H1 (cell line): Measurements from ENCODE around the gene ACOX1. TPM values are rescaled to one million over a fixed set of nuclear protein-coding genes. Genes with fewer than 3 reads are reported as not detected.

Experiments used
- CTCF ChIA-PET: fragments of 300-600 bp; sonication (Branson Sonifier 250); formaldehyde crosslinking; loops from one replicate; lab custom pipeline; 2021; ENCODE audit not compliant: partially characterized antibody; lab: Charles Lee
- POLR2A ChIA-PET: fragments of 300-600 bp; sonication (Branson Sonifier 250); formaldehyde crosslinking; loops from one replicate; lab custom pipeline; 2021; ENCODE audit warnings: inconsistent platforms; ENCODE audit not compliant: partially characterized antibody; lab: Charles Lee
- DNase-seq, 2 experiments: peaks; one replicate each; pipeline versions ENCODE4 v3.0.0 to v3.0.0-alpha.2; 2010 to 2022; ENCODE audit warnings: low spot score in 2 of 2, low read depth in 1 of 2, mixed read lengths in 1 of 2
- FAIRE-seq: peaks from 2 replicates; lab custom pipeline; 2011; peaks lifted over from hg19 to GRCh38; lab: Jason Lieb, UNC
- H2AFZ ChIP-seq: 2 replicates; pipeline ENCODE4 v1.8.1; 2012; ENCODE audit warnings: low read length, inconsistent platforms
- H2AK5ac ChIP-seq: 2 replicates; pipeline ENCODE4 v1.6.1; 2013; ENCODE audit warnings: low read depth, low read length
- H2BK120ac ChIP-seq: replicated peaks from 2 replicates; pipeline ENCODE3; 2013; ENCODE audit warnings: low read depth, low read length, inconsistent platforms
- H2BK12ac ChIP-seq: 2 replicates; pipeline ENCODE4 v1.6.1; 2013; ENCODE audit warnings: low read depth, low read length
- H2BK15ac ChIP-seq: 2 replicates; pipeline ENCODE4 v1.6.1; 2013; ENCODE audit warnings: low read length
- H2BK20ac ChIP-seq: 2 replicates; pipeline ENCODE4 v1.6.1; 2013; ENCODE audit warnings: low read length
- H2BK5ac ChIP-seq: 2 replicates; pipeline ENCODE4 v1.6.1; 2013; ENCODE audit warnings: low read depth, low read length
- H3K14ac ChIP-seq: 2 replicates; pipeline ENCODE4 v1.6.1; 2013; ENCODE audit warnings: inconsistent platforms; ENCODE audit not compliant: insufficient read length
- H3K18ac ChIP-seq: 2 replicates; pipeline ENCODE4 v1.6.1; 2013; ENCODE audit warnings: low read length; ENCODE audit errors: extremely low read depth
- H3K23ac ChIP-seq: 2 replicates; pipeline ENCODE4 v1.6.1; 2013; ENCODE audit warnings: inconsistent platforms; ENCODE audit not compliant: insufficient read length
- H3K23me2 ChIP-seq: 2 replicates; pipeline ENCODE4 v1.6.1; 2013; ENCODE audit warnings: low read depth, low read length
- H3K27ac ChIP-seq: 2 replicates; pipeline ENCODE4 v1.6.1; 2011; ENCODE audit warnings: low read depth, low read length, inconsistent platforms
- H3K27me3 ChIP-seq, 4 experiments: replicated peaks in 1 of 4; 1 replicate in 1 of 4; 2 replicates in 3 of 4; pipeline versions ENCODE4 v1.6.1 to v1.8.1; 2011 to 2013; ENCODE audit warnings: low read length in 3 of 4, mild to moderate bottlenecking in 3 of 4, inconsistent platforms in 2 of 4, mixed read lengths in 2 of 4, moderate library complexity in 1 of 4; ENCODE audit not compliant: control insufficient read depth in 3 of 4, insufficient read depth in 3 of 4; ENCODE audit errors: extremely low read depth in 1 of 4
- H3K36me3 ChIP-seq, 4 experiments: 2 replicates each; pipeline versions ENCODE4 v1.6.1 to v1.8.1; 2011 to 2013; ENCODE audit warnings: mild to moderate bottlenecking in 4 of 4, low read length in 3 of 4, moderate library complexity in 2 of 4, control low read depth in 1 of 4, inconsistent platforms in 1 of 4; ENCODE audit not compliant: insufficient read depth in 4 of 4, control insufficient read depth in 2 of 4
- H3K4ac ChIP-seq: replicated peaks from 2 replicates; pipeline ENCODE3; 2013; ENCODE audit warnings: low read length, low read depth, mixed read lengths, inconsistent platforms; ENCODE audit not compliant: insufficient read length
- H3K4me1 ChIP-seq, 4 experiments: replicated peaks in 1 of 4; 1 replicate in 1 of 4; 2 replicates in 3 of 4; pipeline versions ENCODE4 v1.6.1 to v1.8.1; 2011 to 2013; ENCODE audit warnings: low read length in 3 of 4, inconsistent platforms in 2 of 4, mixed read lengths in 1 of 4; ENCODE audit not compliant: insufficient read depth in 4 of 4, control insufficient read depth in 3 of 4
- H3K4me2 ChIP-seq, 2 experiments: 2 replicates each; pipeline versions ENCODE4 v1.6.1 to v1.8.1; 2011 to 2013; ENCODE audit warnings: low read depth in 2 of 2, low read length in 2 of 2, control low read depth in 1 of 2, inconsistent platforms in 1 of 2, mild to moderate bottlenecking in 1 of 2; ENCODE audit not compliant: insufficient read depth in 1 of 2
- H3K4me3 ChIP-seq, 4 experiments: fragments of 200-600, 300-600 bp in 1 of 4; sonication (generic), shearing (Covaris generic), sonication (Bioruptor Twin) in 1 of 4; 2 replicates each; pipeline versions ENCODE4 v1.5.1 to v1.8.1; 2011 to 2016; ENCODE audit warnings: low read length in 4 of 4, low read depth in 3 of 4, control low read depth in 2 of 4, inconsistent platforms in 2 of 4, mild to moderate bottlenecking in 2 of 4, mixed read lengths in 1 of 4, moderate library complexity in 1 of 4; ENCODE audit not compliant: insufficient read depth in 2 of 4; ENCODE audit errors: extremely low read depth in 1 of 4
- H3K56ac ChIP-seq: replicated peaks from 2 replicates; pipeline ENCODE3; 2013; ENCODE audit warnings: low read depth, mild to moderate bottlenecking, mixed read lengths, low read length, inconsistent platforms; ENCODE audit not compliant: insufficient read length
- H3K79me1 ChIP-seq: 2 replicates; pipeline ENCODE4 v1.6.1; 2013; ENCODE audit warnings: low read depth, low read length, control low read depth
- H3K79me2 ChIP-seq, 2 experiments: 2 replicates each; pipeline versions ENCODE4 v1.6.1 to v1.8.1; 2012 to 2013; ENCODE audit warnings: low read length in 2 of 2, mild to moderate bottlenecking in 2 of 2, inconsistent platforms in 1 of 2; ENCODE audit not compliant: insufficient read depth in 2 of 2, control insufficient read depth in 1 of 2
- H3K9ac ChIP-seq, 4 experiments: replicated peaks in 1 of 4; 1 replicate in 1 of 4; 2 replicates in 3 of 4; pipeline versions ENCODE4 v1.6.1 to v1.8.1; 2011 to 2013; ENCODE audit warnings: low read depth in 3 of 4, low read length in 3 of 4, control low read depth in 2 of 4, mild to moderate bottlenecking in 2 of 4, moderate library complexity in 2 of 4, inconsistent platforms in 1 of 4; ENCODE audit errors: extremely low read depth in 1 of 4
- H3K9me3 ChIP-seq, 2 experiments: 2 replicates each; pipeline versions ENCODE4 v1.6.1 to v1.8.1; 2012 to 2013; ENCODE audit warnings: mild to moderate bottlenecking in 2 of 2, moderate library complexity in 2 of 2, control low read depth in 1 of 2, inconsistent platforms in 1 of 2, low read depth in 1 of 2, low read length in 1 of 2, mixed read lengths in 1 of 2; ENCODE audit not compliant: insufficient read depth in 2 of 2
- H4K20me1 ChIP-seq, 2 experiments: replicated peaks in 1 of 2; 2 replicates each; pipeline versions ENCODE3 to v1.8.1; 2011 to 2013; ENCODE audit warnings: inconsistent platforms in 2 of 2, low read length in 2 of 2, mild to moderate bottlenecking in 1 of 2; ENCODE audit not compliant: insufficient read depth in 2 of 2, control insufficient read depth in 1 of 2
- H4K5ac ChIP-seq: 2 replicates; pipeline ENCODE4 v1.6.1; 2013; ENCODE audit warnings: low read length, low read depth, mixed read lengths, inconsistent platforms; ENCODE audit not compliant: insufficient read length
- H4K8ac ChIP-seq: 2 replicates; pipeline ENCODE4 v1.8.0; 2013; ENCODE audit warnings: mild to moderate bottlenecking, moderate library complexity, low read length, inconsistent platforms; ENCODE audit not compliant: insufficient read depth; ENCODE audit errors: extremely low read depth
- H4K91ac ChIP-seq: replicated peaks from 2 replicates; pipeline ENCODE3; 2013; ENCODE audit warnings: low read length, mixed read lengths, inconsistent platforms; ENCODE audit not compliant: insufficient read length
- BCL11A ChIP-seq, 2 experiments: IDR thresholded peaks; one replicate each; pipeline ENCODE4 v1.6.1; 2011; ENCODE audit warnings: low read depth in 2 of 2, low read length in 2 of 2, mild to moderate bottlenecking in 2 of 2
- EGR1 ChIP-seq: IDR thresholded peaks from 2 replicates; pipeline ENCODE4 v1.6.1; 2011; ENCODE audit warnings: low read depth, low read length, borderline replicate concordance
- GTF2F1 ChIP-seq: IDR thresholded peaks from 2 replicates; pipeline ENCODE4 v1.6.1; 2012; ENCODE audit warnings: low read depth, low read length, improper control_type of control experiment, borderline replicate concordance
- HDAC6 ChIP-seq: IDR thresholded peaks from one replicate; pipeline ENCODE4 v1.7.1; 2012; ENCODE audit warnings: low read depth, mild to moderate bottlenecking, inconsistent platforms, low read length, moderate library complexity
- KDM1A ChIP-seq: fragments of 200-600, 300-600 bp; sonication (generic); IDR thresholded peaks from 2 replicates; pipeline ENCODE4 v1.7.1; 2016; ENCODE audit warnings: mild to moderate bottlenecking, low read length, borderline replicate concordance
- RAD21 ChIP-seq, 2 experiments: IDR thresholded peaks in 1 of 2; conservative IDR thresholded peaks in 1 of 2; 2 replicates each; pipeline ENCODE4 v1.6.1; 2011; ENCODE audit warnings: low read depth in 2 of 2, low read length in 2 of 2, improper control_type of control experiment in 1 of 2, inconsistent platforms in 1 of 2, mild to moderate bottlenecking in 1 of 2, moderate library complexity in 1 of 2
- RBBP5 ChIP-seq: IDR thresholded peaks from 2 replicates; pipeline ENCODE4 v1.7.1; 2012; ENCODE audit warnings: low read depth, mild to moderate bottlenecking, inconsistent platforms, low read length, moderate library complexity, borderline replicate concordance
- RFX5 ChIP-seq: IDR thresholded peaks from 2 replicates; pipeline ENCODE4 v1.6.1; 2011; ENCODE audit warnings: low read depth, low read length, improper control_type of control experiment, borderline replicate concordance
- RXRA ChIP-seq: IDR thresholded peaks from 2 replicates; pipeline ENCODE4 v1.6.1; 2011; ENCODE audit warnings: low read depth, mild to moderate bottlenecking, low read length, moderate library complexity; ENCODE audit not compliant: insufficient read depth
- SIX5 ChIP-seq: IDR thresholded peaks from 2 replicates; pipeline ENCODE4 v1.6.1; 2011; ENCODE audit warnings: mild to moderate bottlenecking, low read depth, low read length
- TCF12 ChIP-seq: IDR thresholded peaks from 2 replicates; pipeline ENCODE4 v1.6.1; 2011; ENCODE audit warnings: low read depth, mild to moderate bottlenecking, low read length
- YY1 ChIP-seq: IDR thresholded peaks from 2 replicates; pipeline ENCODE4 v1.6.1; 2011; ENCODE audit warnings: low read depth, mild to moderate bottlenecking, low read length
- WGBS, 2 experiments: shearing (Covaris generic) in 1 of 2; methylation state at CpG; one replicate each; pipeline versions ENCODE4 v1.1.6 to v1.1.7; 2013 to 2015; ENCODE audit warnings: low lambda C conversion rate in 2 of 2, mixed read lengths in 2 of 2, inconsistent platforms in 1 of 2, low coverage in 1 of 2, missing lambda C conversion rate in 1 of 2; ENCODE audit not compliant: insufficient replicate concordance in 2 of 2, insufficient coverage in 1 of 2, insufficient read length in 1 of 2; ENCODE audit errors: extremely low coverage in 1 of 2, missing lambda C conversion rate in 1 of 2; 5-methylcytosine and 5-hydroxymethylcytosine counted together
- polyA plus RNA-seq, 7 experiments: library from polyadenylated mRNA; depleted of rRNA in 3 of 7; stranded (reverse) in 5 of 7; unstranded in 2 of 7; fragments of >200 nt in 5 of 7; fragments of 200-250 nt in 2 of 7; gene quantifications; 1 replicate in 5 of 7; 2 replicates in 1 of 7; 4 replicates in 1 of 7; pipeline versions ENCODE4 v1.2.1 to v1.2.3, GENCODE V29; 2011 to 2013; ENCODE audit warnings: missing spikeins in 2 of 7, mixed read lengths in 2 of 7
- total RNA-seq: library from RNA; stranded (reverse); fragmentation: NEBNext Ultra II Directional; extraction: Animal tissue kit (Norgen Biotek cat#: 25700); gene quantifications from 2 replicates; pipeline ENCODE4 v1.2.1, GENCODE V29; 2021
- TF ChIP-seq, protein P1 (sequence below): IDR thresholded peaks from 2 replicates; pipeline ENCODE4 v1.6.1; 2012; ENCODE audit warnings: low read length, inconsistent platforms

ACOX1 gene
- total and polyA plus RNA-seq, 2 of the 8 experiments (the other 6 are each of a cell fraction or from before 2014, with no cell fraction given) = 10.5 to 30.4 TPM

- no peak overlapping the region for H3K4ac ChIP-seq
- no peaks in the 10 kb centered on the region for H3K79me1 ChIP-seq
- no peak overlapping the region for H2BK120ac ChIP-seq
- no peak overlapping the region for H4K8ac ChIP-seq
- H3K23ac ChIP-seq = no peak overlapping the region
- H3K23me2 ChIP-seq = peaks cover 4% of the 10 kb centered on the region; the same call in 1 of the 2 replicates
- no peak overlapping the region for H3K9ac ChIP-seq
- H2BK15ac ChIP-seq = no peak overlapping the region
- no peaks in the 10 kb centered on the region for H3K79me2 ChIP-seq
- H3K4me2 ChIP-seq = no peak overlapping the region
- peaks cover 0 to 3% (median 2%) of the 10 kb centered on the region in 4 experiments; a peak in 3 of 7 replicates for H3K4me1 ChIP-seq
- H3K4me3 ChIP-seq = no peak overlapping the region
- no peaks in the 10 kb centered on the region for H3K9me3 ChIP-seq
- DNase-seq = no peak
- peaks cover 8 to 42% (median 17%) of the 10 kb centered on the region in 4 experiments for H3K36me3 ChIP-seq
- no peak overlapping the region for H3K14ac ChIP-seq
- no peak overlapping the region for H4K91ac ChIP-seq
- POLR2A ChIA-PET = no interaction called here
- no peak overlapping the region for H3K27ac ChIP-seq
- H2BK5ac ChIP-seq = no peak overlapping the region
- WGBS, 2 experiments = 88% methylated on average over 2 of the region's 2 CpGs; no CpG with 5 or more reads in 1 of the 2 experiments
- no peak overlapping the region for H2BK12ac ChIP-seq
- H2AFZ ChIP-seq = no peak overlapping the region
- TF ChIP-seq, protein P1, sequence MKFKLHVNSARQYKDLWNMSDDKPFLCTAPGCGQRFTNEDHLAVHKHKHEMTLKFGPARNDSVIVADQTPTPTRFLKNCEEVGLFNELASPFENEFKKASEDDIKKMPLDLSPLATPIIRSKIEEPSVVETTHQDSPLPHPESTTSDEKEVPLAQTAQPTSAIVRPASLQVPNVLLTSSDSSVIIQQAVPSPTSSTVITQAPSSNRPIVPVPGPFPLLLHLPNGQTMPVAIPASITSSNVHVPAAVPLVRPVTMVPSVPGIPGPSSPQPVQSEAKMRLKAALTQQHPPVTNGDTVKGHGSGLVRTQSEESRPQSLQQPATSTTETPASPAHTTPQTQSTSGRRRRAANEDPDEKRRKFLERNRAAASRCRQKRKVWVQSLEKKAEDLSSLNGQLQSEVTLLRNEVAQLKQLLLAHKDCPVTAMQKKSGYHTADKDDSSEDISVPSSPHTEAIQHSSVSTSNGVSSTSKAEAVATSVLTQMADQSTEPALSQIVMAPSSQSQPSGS = no peak
- TF ChIP-seq RFX5 = no peak
- no peak for TF ChIP-seq EGR1
- no peak for TF ChIP-seq SIX5
- no peak for TF ChIP-seq YY1
- no peak for TF ChIP-seq RBBP5
- no peak for TF ChIP-seq KDM1A
- no peak for TF ChIP-seq RAD21 (IDR thresholded peaks at IDR 0.05 in 1 of 2, conservative IDR thresholded peaks at IDR 0.05 in 1 of 2; ENCODE audit: low read depth in 2 of 2, low read length in 2 of 2)
- no peak for TF ChIP-seq BCL11A (IDR thresholded peaks at IDR 0.05; ENCODE audit: low read depth in 2 of 2, low read length in 2 of 2)
- TF ChIP-seq HDAC6 = no peak
- TF ChIP-seq GTF2F1 = no peak
- TF ChIP-seq RXRA = no peak
- no peak for TF ChIP-seq TCF12
- H4K5ac ChIP-seq = no peak overlapping the region
- H3K27me3 ChIP-seq = no peaks in the 10 kb centered on the region
- H3K18ac ChIP-seq = no peak overlapping the region
- CTCF ChIA-PET = interaction anchor here (0.9 to 1.6 kb wide), 6 partner anchors 9 to 334 kb away, joined by 3 to 8 read pairs (median 4); partner anchors contain the start of gene CDK3
- H2AK5ac ChIP-seq = no peak overlapping the region
- H2BK20ac ChIP-seq = no peak overlapping the region
- no peaks in the 10 kb centered on the region for H4K20me1 ChIP-seq
- no peak for FAIRE-seq
- no peak overlapping the region for H3K56ac ChIP-seq
These were observed 33.8 kb downstream of the ACOX1 start for GRCh38 chr17:75945211-75945610.
